HG02759 (cell line): ENCODE measurements around the gene KCTD14.
"Not testable (repeated sequence)": the region's sequence is repeated elsewhere in the genome, so short reads cannot be mapped to it uniquely, and the experiment has no call there.

Source experiments
- ATAC-seq: cut with Tn5 transposase; IDR thresholded peaks from one replicate; pipeline ENCODE4 v1.9.1; 2021; ENCODE audit warnings: mild to moderate bottlenecking, moderate library complexity; ENCODE audit not compliant: unreplicated experiment

The KCTD14 gene

DNA sequence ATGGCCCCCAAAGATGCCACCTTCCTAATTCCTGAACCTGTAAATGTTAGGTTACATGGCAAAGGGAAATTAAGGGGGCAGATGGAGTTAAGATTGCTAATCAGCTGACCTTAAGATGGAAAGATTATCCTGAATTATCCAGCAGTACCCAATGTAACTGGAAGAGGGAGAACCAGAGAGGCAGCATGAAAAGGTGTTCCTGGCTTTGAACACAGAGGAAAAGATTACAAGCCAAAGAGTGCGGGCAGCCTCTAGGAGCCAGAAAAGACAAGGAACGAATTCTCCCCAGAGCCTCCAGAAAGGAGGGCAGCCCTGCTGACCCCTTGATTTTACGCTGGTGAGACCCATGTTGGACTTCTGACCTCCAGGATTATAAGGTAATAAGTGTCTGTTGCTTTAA lies 25.5 kb upstream of the KCTD14 start:
- no peak for ATAC-seq

DNA sequence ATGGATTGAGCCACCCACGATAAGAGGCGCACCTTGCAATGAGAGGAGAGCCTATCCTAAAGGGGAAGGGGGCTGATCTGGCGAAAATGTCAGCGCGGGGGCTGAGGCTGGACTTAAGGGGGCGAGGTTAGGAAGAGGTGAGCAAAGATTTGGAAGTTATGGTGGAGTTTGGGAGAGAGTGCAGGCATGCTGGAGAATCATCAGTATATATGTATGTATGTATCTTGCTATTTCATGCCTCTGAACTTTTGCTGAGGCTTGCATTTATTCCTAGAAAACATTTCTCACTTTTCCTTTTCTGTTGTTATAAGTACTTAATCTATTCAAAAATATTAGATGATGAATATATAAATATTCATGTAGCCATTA lies 23.4 kb upstream of the KCTD14 start:
- no peak for ATAC-seq

DNA sequence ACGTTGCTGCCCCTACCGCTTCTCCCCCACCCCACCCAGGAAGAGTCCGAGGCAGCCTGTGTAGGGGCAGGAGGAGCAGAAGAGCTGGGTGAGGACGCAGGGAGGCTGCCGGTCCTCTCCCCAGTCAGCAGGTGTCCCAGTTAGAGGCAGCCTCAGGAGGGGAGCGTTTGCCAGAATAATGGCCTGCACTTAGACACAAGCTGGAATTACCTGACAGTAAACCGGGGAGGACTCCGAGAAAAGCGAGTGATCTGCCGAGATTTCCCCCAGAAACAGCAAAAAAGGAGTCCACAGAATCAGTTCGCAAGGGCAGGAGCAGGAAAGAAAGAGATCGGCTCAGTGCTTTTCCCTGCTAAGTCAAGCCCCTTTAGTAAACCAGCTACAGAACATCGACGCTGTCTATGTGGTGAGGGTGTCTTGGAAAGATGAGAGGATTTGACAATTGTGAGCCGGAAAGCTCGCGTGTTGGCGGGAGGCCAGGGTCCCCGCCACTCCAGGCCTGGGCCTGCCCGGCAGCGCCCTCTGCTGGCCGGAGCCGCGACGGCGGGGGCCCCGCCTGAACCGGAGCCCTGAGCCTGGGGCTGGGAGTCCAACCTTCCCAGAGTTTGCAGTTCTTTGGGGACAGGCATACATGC lies 22.9 kb upstream of the KCTD14 start:
- peak; percentile 83 for ATAC-seq

DNA sequence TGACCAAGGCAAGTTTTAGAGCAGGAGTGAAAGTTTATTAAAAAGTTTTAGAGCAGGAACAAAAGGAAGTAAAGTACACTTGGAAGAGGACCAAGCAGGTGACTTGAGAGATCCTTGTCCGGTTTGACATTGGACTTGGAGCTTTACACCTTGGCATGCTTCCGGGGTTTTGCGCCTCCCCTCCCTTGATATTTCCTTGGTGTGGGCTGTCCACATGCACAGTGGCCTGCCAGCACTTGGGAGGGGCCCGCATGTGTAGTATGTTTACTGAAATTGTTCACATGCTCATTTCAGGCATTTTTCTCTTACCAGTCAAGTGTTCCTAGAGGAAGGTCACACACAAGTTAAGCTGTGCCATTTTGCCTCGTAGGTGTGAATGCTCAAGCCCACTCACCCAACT lies 21.6 kb upstream of the KCTD14 start:
- no peak for ATAC-seq

DNA sequence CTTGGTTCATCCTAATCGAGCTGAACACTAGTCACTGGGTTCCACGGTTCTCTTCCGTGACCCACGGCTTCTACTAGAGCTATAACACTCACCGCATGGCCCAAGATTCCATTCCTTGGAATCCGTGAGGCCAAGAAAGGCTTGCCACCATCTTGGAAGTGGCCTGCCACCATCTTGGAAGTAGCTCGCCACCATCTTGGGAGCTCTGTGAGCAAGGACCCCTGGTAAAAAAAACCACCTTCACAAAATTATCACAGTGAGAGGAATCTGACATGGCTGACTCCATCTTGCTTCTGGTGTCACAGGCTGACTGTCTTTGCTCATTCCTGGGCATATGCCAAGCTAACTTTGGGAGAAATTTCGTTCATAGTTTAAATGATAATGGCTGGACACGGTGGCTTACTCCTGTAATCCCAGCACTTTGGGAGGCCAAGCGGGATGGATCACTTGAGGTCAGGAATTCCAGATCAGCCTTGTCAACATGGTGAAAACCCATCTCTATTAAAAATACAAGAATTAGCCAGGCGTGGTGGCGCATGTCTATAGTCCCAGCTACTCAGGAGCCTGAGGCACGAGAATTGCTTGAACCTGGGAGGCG lies 18.9 kb upstream of the KCTD14 start:
- ATAC-seq = no peak

DNA sequence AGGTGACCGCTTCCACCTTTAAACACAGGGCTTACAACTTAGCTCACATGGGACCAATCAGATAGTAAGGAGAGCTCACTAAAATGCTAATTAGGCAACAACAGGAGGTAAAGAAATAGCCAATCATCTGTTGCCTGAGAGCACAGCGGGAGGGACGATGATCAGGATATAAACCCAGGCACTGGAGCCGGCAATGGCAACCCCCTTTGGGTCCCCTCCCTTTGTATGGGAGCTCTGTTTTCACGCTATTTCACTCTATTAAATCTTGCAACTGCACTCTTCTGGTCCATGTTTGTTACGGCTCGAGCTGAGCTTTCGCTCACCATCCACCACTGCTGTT lies 18.3 kb upstream of the KCTD14 start:
- not testable (repeated sequence) for ATAC-seq

DNA sequence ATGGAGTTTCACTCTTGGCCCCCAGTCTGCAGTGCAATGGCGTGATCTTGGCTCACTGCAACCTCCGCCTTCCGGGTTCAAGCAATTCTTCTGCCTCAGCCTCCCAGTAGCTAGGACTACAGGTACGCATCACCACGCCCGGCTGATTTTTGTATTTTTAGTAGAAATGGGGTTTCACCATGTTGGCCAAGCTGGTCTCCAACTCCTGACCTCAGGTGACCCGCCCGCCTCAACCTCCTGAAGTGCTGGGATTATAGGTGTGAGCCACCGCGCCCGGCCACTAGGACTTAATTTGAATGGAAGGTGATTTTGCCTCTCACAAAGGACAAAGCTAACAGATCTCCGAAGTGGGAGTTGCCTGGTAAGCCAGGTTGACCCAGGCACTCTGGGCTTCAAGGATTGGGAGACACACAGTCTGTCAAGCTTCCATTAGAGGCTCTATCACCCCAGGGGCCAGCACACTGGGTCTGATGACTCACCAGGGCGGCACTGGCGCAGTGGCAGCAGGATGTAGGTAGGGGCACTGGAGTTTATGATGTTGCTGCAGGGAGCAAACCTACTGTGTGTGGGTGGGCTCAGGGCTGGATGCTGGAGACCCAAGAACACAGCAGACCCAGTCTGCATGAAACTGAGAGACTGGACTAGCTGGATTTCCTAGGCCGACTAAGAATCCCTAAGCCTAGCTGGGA lies 17.8 kb upstream of the KCTD14 start:
- ATAC-seq = no peak

DNA sequence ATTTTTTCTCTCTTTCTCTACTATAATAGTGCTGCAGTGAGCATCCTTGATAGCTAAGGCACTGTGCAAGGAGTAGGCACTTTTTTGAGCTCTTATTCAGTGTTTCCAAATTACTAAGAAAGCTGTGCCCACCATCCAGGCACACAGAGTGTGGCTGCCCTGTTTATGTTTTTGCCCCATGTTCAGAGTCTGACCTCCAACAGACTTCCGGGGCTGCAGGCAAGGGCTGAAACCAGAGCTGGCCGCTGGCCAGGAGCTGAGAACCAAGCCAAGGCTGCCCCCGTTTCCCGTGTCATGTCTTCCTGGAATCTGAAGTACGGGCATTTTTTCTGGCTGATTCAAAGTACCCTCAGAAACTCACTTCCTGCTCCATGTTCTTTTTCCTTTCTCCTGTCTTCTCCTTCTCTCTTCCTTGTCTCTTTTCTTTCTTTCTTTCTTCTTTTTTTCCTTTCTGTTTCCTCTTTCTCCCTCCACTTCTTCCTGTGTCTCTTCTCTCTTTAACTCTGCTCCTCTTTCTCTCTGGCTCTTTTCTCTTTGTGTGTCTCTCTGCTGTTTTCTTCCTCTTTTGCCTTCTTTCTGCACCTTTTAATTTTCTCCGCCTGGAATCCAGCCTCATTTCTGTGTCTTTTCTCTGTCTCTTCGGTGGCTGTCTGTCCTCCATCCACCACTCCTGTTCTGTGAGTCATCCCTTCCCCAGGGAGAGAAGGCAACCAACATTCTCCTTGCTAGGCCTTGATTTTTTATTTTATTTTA lies 17.0 kb upstream of the KCTD14 start:
- peak; percentile 89 for ATAC-seq

DNA sequence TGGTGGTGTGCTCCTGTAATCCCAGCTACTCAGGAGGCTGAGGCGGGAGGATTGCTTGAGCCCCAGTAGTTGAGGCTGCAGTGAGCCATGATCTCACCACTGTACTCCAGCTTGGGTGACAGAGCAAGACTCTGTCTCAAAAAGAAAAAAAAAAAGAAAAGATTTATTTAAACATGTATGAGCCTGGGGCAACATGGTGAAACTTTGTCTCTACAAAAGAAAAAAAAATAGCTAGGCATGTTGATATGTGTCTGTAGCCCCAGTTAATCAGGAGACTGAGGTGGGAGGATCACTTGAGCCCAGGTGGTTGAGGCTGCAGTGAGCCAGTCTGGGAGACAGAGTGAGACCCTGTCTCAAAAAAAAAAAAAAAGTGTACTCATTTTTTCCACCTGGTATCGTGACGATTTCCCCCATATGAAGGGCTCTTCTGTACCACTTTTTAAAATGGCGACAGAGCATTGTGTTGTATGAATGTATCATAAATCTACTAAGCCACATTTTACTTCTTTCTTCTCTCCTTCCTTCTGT lies 16.4 kb upstream of the KCTD14 start:
- peak; percentile 17 for ATAC-seq

DNA sequence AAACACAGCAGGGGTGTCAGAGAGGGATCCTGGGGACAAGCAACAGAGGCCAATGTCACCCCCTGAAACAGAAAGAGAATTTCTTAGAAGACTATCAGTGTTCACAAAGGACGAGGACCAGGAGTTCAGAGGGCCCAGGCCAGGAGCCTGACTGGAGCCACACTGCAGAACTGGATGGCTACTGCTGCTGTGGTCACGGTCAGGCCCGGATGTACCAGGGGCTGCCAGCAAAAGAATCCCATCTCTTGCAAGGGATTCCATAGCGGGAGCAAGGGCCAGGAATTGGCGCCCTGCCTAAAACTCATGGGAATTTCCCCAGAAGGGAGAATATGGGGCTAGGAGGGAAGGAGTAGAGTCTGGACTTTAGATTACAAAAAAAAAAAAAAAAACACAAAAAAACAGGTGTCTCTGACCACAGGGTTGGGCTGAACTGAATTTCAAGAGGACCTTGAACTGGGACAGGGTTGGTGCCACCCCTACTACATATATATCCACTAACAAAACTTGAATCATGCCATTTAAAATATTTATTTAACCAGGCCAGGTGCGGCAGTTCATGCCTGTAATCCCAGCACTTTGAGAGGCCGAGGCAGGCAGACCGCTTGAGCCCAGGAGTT lies 15.7 kb upstream of the KCTD14 start:
- no peak for ATAC-seq

DNA sequence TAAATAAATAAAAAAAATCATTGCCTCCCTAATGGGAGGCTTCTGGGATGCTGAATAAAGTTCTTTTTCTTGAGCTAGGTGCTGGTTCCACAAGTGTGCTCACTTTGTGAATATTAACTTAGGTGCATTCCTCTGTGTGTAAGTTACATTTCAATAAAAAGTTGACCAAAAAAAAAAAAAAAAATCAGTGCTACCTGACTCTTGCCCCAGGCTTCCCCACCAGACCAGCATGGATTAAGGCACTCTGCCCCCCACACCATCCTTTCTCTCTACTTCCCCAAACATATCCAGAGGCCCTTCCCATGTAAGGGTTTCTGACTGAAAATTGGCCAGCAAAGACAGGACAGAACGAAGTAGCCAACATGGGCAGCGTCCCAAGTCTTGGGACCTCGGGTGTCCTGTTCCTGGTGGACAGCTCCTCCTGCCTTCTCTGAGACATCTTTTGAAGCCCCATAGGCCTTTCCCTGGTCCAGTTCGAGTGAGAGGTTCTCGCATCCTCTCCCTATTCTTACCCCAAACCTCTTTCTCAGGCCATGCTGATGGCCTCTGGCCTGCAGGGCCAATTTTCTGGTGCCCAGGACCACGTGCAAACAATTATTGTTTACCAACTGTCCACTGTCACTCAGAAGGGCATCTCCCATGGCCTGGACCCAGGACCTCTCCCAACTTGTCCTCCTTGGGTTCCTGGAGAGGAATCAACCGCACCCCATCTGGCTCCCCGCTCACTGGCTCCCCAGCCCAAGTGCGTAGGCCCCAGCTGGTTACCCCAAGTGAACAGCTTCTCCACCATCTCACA lies 14.9 kb upstream of the KCTD14 start:
- no peak for ATAC-seq

DNA sequence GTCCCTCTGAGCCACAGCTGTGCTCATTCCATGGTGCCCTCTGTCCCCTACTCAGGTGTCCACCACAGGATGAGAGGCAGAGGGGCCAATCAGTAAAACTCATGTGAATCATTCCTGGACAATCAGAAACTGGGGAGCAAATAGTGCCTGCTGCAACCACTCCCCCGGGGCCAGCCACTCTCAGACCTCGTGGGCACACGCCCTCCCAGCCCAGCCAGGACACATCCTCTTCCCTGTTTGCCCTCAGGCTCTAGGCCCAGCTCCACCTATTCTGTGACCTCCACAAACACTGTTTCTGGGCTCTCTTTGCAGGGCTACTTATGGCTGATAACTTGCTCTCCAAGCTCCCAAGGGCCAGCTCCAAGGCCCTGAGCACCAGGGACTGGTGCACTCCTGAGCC lies 14.0 kb upstream of the KCTD14 start:
- ATAC-seq = no peak

DNA sequence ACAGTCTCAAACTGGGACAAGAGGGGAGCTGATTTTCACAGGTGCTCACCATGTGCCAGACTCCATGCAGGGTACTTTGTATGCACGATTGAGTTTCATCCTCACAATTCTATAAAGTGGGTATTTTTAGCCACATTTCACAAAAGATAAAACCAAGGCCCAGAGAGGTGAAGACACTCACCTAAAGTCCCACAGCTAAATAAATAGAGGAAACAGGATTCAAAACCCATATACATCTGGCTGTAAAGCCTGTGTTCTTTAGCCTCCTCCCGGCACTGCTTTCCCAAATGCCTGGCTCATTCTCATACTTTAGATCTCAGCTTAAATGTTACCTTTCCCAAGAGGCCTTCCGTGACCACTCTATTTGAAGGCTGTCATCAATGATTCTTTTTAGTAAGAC lies 13.2 kb upstream of the KCTD14 start:
- no peak for ATAC-seq

DNA sequence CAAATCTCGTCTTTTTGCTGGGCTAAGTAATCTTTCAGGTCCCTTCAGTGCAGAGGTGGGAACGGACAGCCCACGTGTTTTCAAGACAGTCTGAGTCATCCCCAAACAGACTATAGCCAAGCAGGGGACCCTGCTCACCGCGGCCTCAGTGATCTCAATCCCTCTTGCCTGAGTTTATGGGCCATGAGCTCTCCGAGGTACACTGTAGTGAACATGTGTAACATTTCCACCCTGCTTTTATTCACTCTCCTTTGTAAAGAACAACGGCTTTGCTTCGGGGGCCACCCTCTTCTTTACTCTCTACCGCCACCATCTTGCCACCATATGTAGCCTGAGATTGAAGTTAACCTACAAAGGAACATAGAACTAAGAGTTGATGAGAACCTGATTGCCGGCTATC lies 11.5 kb upstream of the KCTD14 start:
- no peak for ATAC-seq

DNA sequence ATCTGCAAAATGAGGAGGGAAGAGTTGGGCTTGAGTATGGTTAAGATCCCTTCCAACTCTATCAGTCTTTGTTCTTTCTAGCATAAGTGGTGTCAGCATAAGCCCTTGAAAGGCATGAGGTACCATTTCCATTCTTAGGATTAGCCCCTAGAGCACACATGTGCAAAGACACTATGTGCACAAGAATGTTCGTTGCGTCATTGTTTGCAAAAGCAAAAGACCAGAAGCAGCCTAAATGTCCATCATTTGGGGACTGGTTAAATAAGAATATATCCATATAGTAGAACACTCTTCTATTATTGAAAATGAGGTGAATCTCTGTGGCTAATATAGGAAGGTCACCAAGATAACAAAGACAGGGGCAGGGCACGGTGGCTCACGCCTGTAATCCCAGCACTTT lies 10.0 kb upstream of the KCTD14 start:
- ATAC-seq = no peak

DNA sequence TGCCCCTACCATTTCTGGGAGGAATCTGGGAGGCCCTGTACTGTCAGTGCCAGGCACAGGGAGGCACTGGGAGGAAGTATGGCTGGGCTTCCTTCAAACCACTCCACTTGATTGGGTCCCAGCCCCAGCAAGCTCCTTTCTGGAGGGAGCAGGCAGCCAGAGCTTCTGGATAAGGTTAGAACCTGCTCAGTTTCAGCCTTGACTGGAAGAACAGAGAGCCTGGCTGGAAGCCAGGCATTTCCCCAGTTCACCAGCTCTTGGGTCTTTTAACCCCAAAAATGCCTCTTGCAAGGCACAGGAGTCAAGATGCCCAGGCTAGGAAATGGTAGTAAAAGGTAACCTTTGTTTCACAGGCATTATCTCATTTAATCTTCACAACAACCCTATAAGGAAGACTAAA lies 9.0 kb upstream of the KCTD14 start:
- peak; percentile 22 for ATAC-seq

DNA sequence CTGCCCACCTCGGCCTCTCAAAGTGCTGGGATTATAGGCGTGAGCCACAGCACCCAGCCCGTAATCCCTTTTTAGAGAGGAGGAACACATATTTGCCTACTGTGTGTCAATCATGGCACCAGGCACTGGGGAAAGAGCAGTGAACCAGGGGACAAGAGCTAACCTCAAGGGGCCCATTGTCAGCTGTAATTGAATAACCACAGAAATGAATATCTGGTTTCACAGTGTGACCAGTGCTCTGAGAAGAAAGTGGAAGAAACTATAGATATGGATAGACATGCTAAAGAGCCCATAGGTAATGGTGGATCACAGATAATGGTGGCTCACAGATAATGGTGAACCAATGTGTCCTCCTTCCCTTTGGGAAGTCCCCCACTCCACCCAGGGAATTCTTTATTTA lies 8.6 kb upstream of the KCTD14 start:
- ATAC-seq = peak; percentile 81

DNA sequence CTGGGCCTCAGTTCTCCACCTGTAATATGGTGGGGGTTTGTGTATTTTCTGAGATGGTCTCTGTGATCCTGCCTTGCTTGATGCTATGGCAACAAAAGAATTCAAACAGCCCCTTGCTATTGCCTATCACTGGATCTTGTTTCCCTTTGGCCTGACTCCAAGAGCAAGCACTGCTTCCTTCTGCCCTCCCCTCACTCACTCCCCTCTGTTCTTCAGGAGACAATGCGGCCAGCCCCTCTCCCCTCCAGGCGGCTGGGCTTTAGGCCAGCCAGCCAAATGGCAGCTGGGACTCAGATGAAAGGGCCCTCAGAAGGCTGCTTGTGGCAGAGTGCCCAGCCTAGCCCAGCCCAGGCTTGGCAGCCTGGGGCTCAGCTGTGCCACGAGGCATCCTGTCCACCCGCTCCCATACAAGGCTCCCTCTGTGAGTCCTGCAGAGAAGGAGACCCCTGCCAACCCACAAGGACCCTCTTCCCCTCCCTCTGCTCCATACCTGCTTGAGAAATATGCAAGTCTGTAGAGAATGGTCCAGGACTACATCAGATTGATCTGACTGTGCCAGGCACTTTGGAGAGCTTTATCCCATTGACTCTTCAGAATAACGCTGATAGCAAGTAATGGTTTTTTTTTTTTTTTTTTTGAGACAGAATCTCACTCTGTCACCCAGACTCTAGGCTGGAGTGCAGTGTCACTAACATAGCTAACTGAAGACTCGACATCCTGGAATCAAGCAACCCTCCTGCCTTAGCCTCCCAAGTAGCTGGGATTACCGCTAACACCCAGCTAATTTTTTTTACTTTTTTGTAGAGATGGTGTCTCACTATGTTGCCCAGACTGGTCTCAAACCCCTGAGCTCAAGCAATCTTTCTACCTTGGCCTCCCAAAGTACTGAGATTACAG lies 7.6 kb upstream of the KCTD14 start:
- ATAC-seq = no peak

DNA sequence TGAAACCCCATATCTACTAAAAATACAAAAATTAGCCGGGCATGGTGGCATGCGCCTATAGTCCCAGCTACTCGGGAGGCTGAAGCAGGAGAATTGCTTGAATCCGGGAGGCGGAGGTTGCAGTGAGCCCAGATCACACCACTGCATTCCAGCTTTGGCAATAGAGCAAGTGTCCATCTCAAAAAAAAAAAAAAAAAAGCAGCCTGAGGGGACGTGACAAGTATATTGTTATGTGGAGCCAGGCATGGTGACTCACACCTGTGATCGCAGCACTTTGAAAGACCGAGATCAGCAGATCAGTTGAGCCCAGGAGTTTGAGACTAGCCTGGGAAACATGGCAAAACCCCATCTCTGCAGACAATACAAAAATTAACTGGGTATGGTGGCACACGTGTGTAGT lies 5.3 kb upstream of the KCTD14 start:
- ATAC-seq = not testable (repeated sequence)

DNA sequence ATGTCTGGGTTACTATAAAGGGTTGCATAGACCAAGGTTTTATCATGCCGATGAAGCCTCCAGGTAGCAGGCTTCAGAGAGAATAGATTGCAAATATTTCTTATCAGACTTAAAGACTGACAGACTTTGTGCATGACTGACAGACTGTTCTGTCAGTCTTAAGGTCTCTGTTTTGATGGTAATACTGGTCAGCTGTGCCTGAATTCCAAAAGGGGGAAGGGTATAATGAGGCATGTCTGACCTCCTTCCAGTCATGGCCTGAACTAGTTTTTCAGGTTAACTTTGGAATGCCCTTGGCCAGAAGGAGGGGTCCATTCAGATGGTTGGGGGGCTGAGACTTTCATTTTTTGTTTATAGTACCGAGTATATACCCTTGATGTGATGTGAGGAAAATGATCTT lies 4.7 kb upstream of the KCTD14 start:
- no peak for ATAC-seq
